ENCODE data around the gene COL18A1.
A peak's percentile ranks its signal among the peaks of the same experiment; 100 is the strongest.

- TF ChIP-seq CTCF (conservative IDR thresholded peaks at IDR 0.05; ENCODE audit: low read depth, low read length) (peak; percentile 68), EZH2 (IDR thresholded peaks at IDR 0.05; ENCODE audit: low read length, unreplicated experiment) (no peak), EZH2phosphoT487 (IDR thresholded peaks at IDR 0.05; ENCODE audit: borderline replicate concordance, low read length) (no peak)
These were observed 149.7 kb downstream of the COL18A1 start for GRCh38 chr21:45554477-45555175.
